ENCODE data around the gene AARS2. TPM values are rescaled to one million over a fixed set of nuclear protein-coding genes. Genes with fewer than 3 reads are reported as not detected.

Gene AARS2
- total and polyA plus RNA-seq, 10 of the 15 experiments (the other 5 are each of a cell fraction or from before 2014, with no cell fraction given): 0.71 to 18.3 (median 12.7) TPM

DNA sequence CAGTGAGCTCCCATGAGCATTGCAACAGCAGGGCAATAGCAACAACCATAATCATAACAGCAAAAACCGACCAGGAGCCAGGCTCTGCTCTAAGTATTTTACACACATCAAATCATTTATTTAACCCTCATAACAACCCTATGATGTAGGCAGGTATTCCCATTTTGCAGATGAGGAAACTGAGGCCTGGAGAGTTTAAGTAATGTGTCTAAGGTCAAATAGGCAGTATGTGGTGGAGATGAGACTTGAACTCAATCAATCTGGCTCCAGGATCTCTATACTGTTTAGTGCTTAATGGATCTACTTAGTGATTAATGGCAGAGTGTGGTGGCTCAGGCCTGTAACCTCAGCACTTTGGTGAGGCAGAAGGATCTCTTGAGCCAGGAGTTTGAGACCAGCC is 39.5 kb downstream of the AARS2 start:
- H3K4me1 ChIP-seq (ENCODE audit: control insufficient read depth, insufficient read depth, low read length): peaks cover 4% of the 10 kb centered on the region; the same call in 1 of the 2 replicates
- no peak for DNase-seq (ENCODE audit: low read depth, low spot score)
- in situ Hi-C loops (cut with MboI): no loop called here
- ATAC-seq: no peak
- no peak overlapping the region for H3K27ac ChIP-seq (ENCODE audit: control insufficient read depth, insufficient read depth)
- no peaks in the 10 kb centered on the region for H4K20me1 ChIP-seq (ENCODE audit: control insufficient read depth, insufficient read depth)
- ChIA-PET CTCF (no interaction called here), POLR2A (interaction anchor here (0.6 kb wide), 1 partner anchor 152 kb away, joined by 3 read pairs; no protein-coding TSS in a partner anchor), RAD21 (ENCODE audit: unreplicated experiment) (no interaction called here), SMC1A (ENCODE audit: uncharacterized antibody, unreplicated experiment) (no interaction called here)
- no peaks in the 10 kb centered on the region for H3K36me3 ChIP-seq (ENCODE audit: control insufficient read depth in 2 of 2, insufficient read depth in 2 of 2, low read length in 1 of 2)
- intact Hi-C loops (cut with micrococcal nuclease; ENCODE audit: unreplicated experiment): no loop called here
- no TSS peak for BruUV-seq (replicated peaks)
- H3K4me2 ChIP-seq (ENCODE audit: control insufficient read depth, insufficient read depth): no peak overlapping the region
- no peak overlapping the region for H3K9ac ChIP-seq (ENCODE audit: control insufficient read depth, insufficient read depth, low read length)
- H2AFZ ChIP-seq (ENCODE audit: control insufficient read depth, low read depth, low read length): no peak overlapping the region
- peaks cover 4 to 15% of the 10 kb centered on the region in 2 experiments; a peak in 3 of 4 replicates for H3K27me3 ChIP-seq (replicated peaks in 1 of 2; ENCODE audit: control insufficient read depth in 2 of 2, insufficient read depth in 2 of 2, low read length in 1 of 2)
- FAIRE-seq: no peak
- TF ChIP-seq ZBTB33 (IDR thresholded peaks at IDR 0.05) (no peak), SUPT20H (IDR thresholded peaks at IDR 0.05; ENCODE audit: borderline replicate concordance, control insufficient read depth, low read depth, low read length) (no peak), MEF2A (IDR thresholded peaks at IDR 0.05; ENCODE audit: insufficient read depth, low read depth, low read length) (no peak)
- no peaks in the 10 kb centered on the region for H3K9me3 ChIP-seq (replicated peaks; ENCODE audit: control insufficient read depth, insufficient read depth, low read length)
- no peaks in the 10 kb centered on the region for H3K79me2 ChIP-seq (ENCODE audit: control insufficient read depth, insufficient read depth, low read length)
- no peak overlapping the region for H3K4me3 ChIP-seq
- 0% methylated on average over 1 of the region's 1 CpG for WGBS (ENCODE audit: insufficient coverage, insufficient replicate concordance, low lambda C conversion rate, missing lambda C conversion rate)

- ChIA-PET CTCF (no interaction called here), POLR2A (no interaction called here), RAD21 (ENCODE audit: unreplicated experiment) (no interaction called here), SMC1A (ENCODE audit: uncharacterized antibody, unreplicated experiment) (interaction anchor here (0.5 kb wide), 1 partner anchor 1430 kb away, joined by 3 read pairs; no protein-coding TSS in a partner anchor)
- Histone ChIP-seq H3K4me3 (no peak overlapping the region), H3K36me3 (ENCODE audit: control insufficient read depth in 2 of 2, insufficient read depth in 2 of 2, low read length in 1 of 2) (no peaks in the 10 kb centered on the region), H2AFZ (ENCODE audit: control insufficient read depth, low read depth, low read length) (no peak overlapping the region), H3K4me2 (ENCODE audit: control insufficient read depth, insufficient read depth) (no peak overlapping the region), H4K20me1 (ENCODE audit: control insufficient read depth, insufficient read depth) (no peaks in the 10 kb centered on the region), H3K27ac (ENCODE audit: control insufficient read depth, insufficient read depth) (no peak overlapping the region), H3K4me1 (ENCODE audit: control insufficient read depth, insufficient read depth, low read length) (peaks cover 4% of the 10 kb centered on the region), H3K27me3 (replicated peaks in 1 of 2; ENCODE audit: control insufficient read depth in 2 of 2, insufficient read depth in 2 of 2, low read length in 1 of 2) (peaks cover 4 to 15% of the 10 kb centered on the region in 2 experiments; a peak in 3 of 4 replicates), H3K9ac (ENCODE audit: control insufficient read depth, insufficient read depth, low read length) (no peak overlapping the region), H3K9me3 (replicated peaks; ENCODE audit: control insufficient read depth, insufficient read depth, low read length) (no peaks in the 10 kb centered on the region), H3K79me2 (ENCODE audit: control insufficient read depth, insufficient read depth, low read length) (no peaks in the 10 kb centered on the region)
- 57% methylated on average over 23 of the region's 23 CpGs for WGBS (ENCODE audit: insufficient coverage, insufficient replicate concordance, low lambda C conversion rate, missing lambda C conversion rate)
- intact Hi-C loops (cut with micrococcal nuclease; ENCODE audit: unreplicated experiment) (no loop called here), in situ Hi-C loops (cut with MboI) (no loop called here)
- BruUV-seq (replicated peaks): no TSS peak
- no peak for ATAC-seq
- no peak for DNase-seq (ENCODE audit: low read depth, low spot score)
- FAIRE-seq: no peak
- TF ChIP-seq TCF7 (IDR thresholded peaks at IDR 0.05; ENCODE audit: borderline replicate concordance) (no peak), STAT1 (conservative IDR thresholded peaks at IDR 0.05) (no peak), RAD21 (IDR thresholded peaks at IDR 0.05; ENCODE audit: insufficient read depth, low read depth, low read length) (no peak), JUNB (IDR thresholded peaks at IDR 0.05) (no peak), PML (IDR thresholded peaks at IDR 0.05; ENCODE audit: low read length) (no peak), EED (IDR thresholded peaks at IDR 0.05; ENCODE audit: low read depth) (no peak), E2F4 (IDR thresholded peaks at IDR 0.05; ENCODE audit: low read depth, low read length) (no peak), RBBP5 (conservative IDR thresholded peaks at IDR 0.05) (no peak), SUZ12 (IDR thresholded peaks at IDR 0.05; ENCODE audit: unreplicated experiment) (no peak), ZNF622 (IDR thresholded peaks at IDR 0.05) (no peak), NR2F1 (conservative IDR thresholded peaks at IDR 0.05) (no peak), CHD4 (IDR thresholded peaks at IDR 0.05) (no peak), MXI1 (IDR thresholded peaks at IDR 0.05; ENCODE audit: low read depth, low read length) (no peak), POU2F2 (IDR thresholded peaks at IDR 0.05; ENCODE audit: borderline replicate concordance, low read depth, low read length) (no peak), YY1 (IDR thresholded peaks at IDR 0.05; ENCODE audit: low read depth, low read length) (no peak)
These were observed 40.1 kb downstream of the AARS2 start for GRCh38 chr6:44272999-44273566.
